Loucy (cell line): ENCODE results near the gene NETO2.

ENCODE experiments used
- EZH2phosphoT487 ChIP-seq: fragments of 200-600 bp; IDR thresholded peaks from 2 replicates; pipeline ENCODE4 v1.6.1; 2018; ENCODE audit warnings: antibody characterized with exemption, mild to moderate bottlenecking, moderate library complexity, borderline replicate concordance
- TF ChIP-seq, protein P1 (sequence below): fragments of 200-600 bp; sonication (generic); conservative IDR thresholded peaks from 2 replicates; pipeline ENCODE4 v1.5.1; 2014; ENCODE audit warnings: mild to moderate bottlenecking, antibody characterized with exemption, low read length

DNA sequence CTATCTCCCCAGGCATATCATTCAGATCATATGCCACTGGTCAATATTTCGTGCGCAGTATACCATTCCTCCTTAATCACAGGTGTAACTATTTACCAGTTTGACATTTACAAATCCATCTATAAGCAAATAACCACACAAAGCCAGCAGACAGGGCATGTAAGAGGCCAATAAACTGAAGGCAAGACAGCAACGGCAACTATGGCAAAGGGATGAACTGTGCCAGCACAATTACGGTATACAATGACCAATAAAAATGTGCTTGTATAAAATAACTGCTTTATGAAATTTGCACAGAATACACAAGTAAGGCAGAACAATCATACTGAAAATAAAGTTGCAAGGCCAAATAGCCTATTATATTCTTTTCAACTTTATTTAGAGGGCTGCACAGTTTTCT, 9.2 kb downstream of the NETO2 start:
- TF ChIP-seq, protein P1, sequence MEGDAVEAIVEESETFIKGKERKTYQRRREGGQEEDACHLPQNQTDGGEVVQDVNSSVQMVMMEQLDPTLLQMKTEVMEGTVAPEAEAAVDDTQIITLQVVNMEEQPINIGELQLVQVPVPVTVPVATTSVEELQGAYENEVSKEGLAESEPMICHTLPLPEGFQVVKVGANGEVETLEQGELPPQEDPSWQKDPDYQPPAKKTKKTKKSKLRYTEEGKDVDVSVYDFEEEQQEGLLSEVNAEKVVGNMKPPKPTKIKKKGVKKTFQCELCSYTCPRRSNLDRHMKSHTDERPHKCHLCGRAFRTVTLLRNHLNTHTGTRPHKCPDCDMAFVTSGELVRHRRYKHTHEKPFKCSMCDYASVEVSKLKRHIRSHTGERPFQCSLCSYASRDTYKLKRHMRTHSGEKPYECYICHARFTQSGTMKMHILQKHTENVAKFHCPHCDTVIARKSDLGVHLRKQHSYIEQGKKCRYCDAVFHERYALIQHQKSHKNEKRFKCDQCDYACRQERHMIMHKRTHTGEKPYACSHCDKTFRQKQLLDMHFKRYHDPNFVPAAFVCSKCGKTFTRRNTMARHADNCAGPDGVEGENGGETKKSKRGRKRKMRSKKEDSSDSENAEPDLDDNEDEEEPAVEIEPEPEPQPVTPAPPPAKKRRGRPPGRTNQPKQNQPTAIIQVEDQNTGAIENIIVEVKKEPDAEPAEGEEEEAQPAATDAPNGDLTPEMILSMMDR: no peak
- no peak for TF ChIP-seq EZH2phosphoT487
